HUES48 (cell line): ENCODE measurements around the gene CD151.
A peak's percentile ranks its signal among the peaks of the same experiment; 100 is the strongest.

Experiments used
- H3K27ac ChIP-seq: one replicate; pipeline ENCODE4 v1.7.0; 2013; ENCODE audit warnings: low read depth, low read length, inconsistent platforms
- H3K27me3 ChIP-seq: 2 replicates; pipeline ENCODE4 v1.6.1; 2013; ENCODE audit warnings: mild to moderate bottlenecking, low read length; ENCODE audit not compliant: control insufficient read depth, insufficient read depth
- H3K36me3 ChIP-seq: 2 replicates; pipeline ENCODE4 v1.6.1; 2013; ENCODE audit warnings: low read length; ENCODE audit not compliant: control insufficient read depth, insufficient read depth
- H3K4me1 ChIP-seq: 2 replicates; pipeline ENCODE4 v1.6.1; 2013; ENCODE audit warnings: mild to moderate bottlenecking, low read length; ENCODE audit not compliant: control insufficient read depth, insufficient read depth
- H3K4me3 ChIP-seq: 2 replicates; pipeline ENCODE4 v1.5.1; 2013; ENCODE audit warnings: mild to moderate bottlenecking, low read depth, low read length
- H3K9ac ChIP-seq: 2 replicates; pipeline ENCODE4 v1.6.1; 2013; ENCODE audit warnings: mild to moderate bottlenecking, low read depth, low read length, moderate library complexity
- H3K9me3 ChIP-seq: 2 replicates; pipeline ENCODE4 v1.6.1; 2013; ENCODE audit warnings: low read length; ENCODE audit not compliant: control insufficient read depth, insufficient read depth

CD151 gene

DNA sequence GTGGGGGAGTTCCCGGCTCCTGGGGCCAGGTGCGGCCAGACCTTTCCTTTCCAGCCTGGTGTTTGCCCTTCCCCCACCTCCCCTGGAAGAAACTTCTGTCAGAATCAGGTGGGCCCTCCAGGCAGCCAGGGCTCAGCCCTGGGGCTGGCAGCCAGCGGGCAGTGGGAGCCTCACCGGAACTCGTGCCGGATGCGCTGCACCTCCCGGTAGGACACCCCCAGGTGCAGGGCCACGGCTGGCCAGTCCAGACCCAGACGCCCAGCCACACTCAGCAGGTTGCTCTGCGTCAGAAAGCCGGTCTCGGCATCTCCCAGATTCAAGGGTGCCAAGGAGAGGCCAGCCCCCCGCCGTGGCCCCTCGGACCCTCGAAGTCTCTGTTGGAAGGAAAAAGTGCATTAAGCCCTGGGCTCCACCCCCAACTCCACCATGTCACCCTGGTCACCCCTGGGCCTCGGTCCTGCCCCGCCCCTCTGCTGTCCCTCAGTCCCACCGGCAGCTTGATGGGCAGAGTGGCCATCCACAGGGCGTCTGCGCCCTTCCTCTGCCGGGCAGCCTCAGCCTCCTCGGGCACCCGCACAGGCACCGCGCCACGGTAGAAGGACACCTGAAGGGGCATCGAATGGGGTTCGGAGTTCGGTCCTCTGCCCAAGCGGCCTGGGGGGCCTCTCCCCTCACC, 33.0 kb upstream of the CD151 start:
- H3K9ac ChIP-seq = no peak overlapping the region
- peaks cover 17% of the 10 kb centered on the region for H3K4me1 ChIP-seq
- no peak overlapping the region for H3K4me3 ChIP-seq
- H3K36me3 ChIP-seq = peaks cover 40% of the 10 kb centered on the region
- H3K9me3 ChIP-seq = no peaks in the 10 kb centered on the region
- no peaks in the 10 kb centered on the region for H3K27me3 ChIP-seq
- no peak overlapping the region for H3K27ac ChIP-seq

GRCh38 chr11:800473-800872, 32.3 kb upstream of the CD151 start:
- no peaks in the 10 kb centered on the region for H3K9me3 ChIP-seq
- H3K36me3 ChIP-seq = peaks cover 40% of the 10 kb centered on the region
- no peaks in the 10 kb centered on the region for H3K27me3 ChIP-seq
- no peak overlapping the region for H3K27ac ChIP-seq
- H3K4me3 ChIP-seq = no peak overlapping the region
- peaks cover 18% of the 10 kb centered on the region for H3K4me1 ChIP-seq
- H3K9ac ChIP-seq = no peak overlapping the region

DNA sequence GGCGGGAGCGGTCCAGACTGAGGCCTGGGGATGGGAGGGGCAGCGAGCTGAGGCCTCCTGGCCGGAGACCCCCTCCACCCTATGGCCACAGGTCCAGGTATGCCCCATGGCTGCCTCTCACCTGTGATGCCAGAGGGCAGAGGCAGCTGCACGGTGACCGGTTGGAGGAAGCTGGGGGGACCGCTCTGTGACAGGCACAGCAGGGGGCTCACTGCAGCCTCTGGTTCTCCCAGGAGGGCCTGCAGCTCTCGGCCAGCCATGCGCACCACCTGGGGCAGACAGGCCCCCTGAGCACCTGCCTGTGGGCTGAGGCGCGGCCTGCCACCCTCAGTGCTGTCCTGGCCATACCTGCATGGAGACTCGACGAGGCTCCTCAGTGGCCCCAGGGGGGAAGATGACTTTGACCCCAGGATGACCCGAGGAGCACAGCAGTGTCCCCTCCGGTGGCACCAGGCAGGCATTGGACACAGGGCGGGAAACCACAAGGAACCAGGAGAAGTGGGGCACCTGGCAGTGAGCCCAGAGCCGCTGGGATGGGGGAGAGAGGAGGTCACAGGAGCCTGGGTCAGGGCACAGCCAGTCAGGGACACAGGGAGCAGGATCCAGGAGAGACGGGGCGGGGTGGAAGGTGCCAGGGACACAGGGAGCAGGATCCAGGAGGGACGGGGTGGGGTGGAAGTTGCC, 31.5 kb upstream of the CD151 start:
- Histone ChIP-seq H3K27me3 (no peaks in the 10 kb centered on the region), H3K4me3 (no peak overlapping the region), H3K36me3 (peaks cover 40% of the 10 kb centered on the region), H3K4me1 (peaks cover 18% of the 10 kb centered on the region), H3K27ac (no peak overlapping the region), H3K9me3 (no peaks in the 10 kb centered on the region), H3K9ac (no peak overlapping the region)

DNA sequence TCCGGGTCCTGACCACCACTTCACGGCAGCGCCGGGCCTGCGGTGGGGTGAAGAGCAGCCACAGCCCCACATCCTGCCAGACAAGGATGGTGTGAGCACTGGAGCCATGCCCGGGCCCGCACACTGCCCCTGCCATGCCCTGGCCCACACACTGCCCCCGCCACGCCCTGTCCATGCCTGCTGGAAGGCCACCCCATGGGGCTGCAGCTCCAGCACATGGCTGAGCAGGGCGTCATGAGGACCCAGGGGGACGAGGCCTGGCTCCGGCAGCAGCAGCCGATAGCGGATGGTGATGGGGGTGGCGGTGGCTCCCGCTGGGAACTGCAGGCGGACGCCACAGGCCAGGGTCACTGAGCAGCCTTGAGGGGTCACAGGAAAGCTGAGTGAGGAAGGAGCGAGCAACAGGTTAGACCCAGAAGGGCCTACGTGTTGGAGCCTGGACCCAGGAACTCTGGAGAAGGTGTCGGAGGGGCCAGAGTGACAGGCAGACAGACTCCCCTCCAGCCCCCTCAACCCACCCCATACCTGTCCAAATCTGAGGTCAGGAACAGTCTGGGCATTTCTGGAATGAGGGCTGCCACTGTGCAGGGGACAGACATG, 30.6 kb upstream of the CD151 start:
- Histone ChIP-seq H3K4me1 (peaks cover 10% of the 10 kb centered on the region), H3K27me3 (no peaks in the 10 kb centered on the region), H3K9me3 (no peaks in the 10 kb centered on the region), H3K4me3 (no peak overlapping the region), H3K36me3 (peaks cover 40% of the 10 kb centered on the region), H3K9ac (no peak overlapping the region), H3K27ac (no peak overlapping the region)

DNA sequence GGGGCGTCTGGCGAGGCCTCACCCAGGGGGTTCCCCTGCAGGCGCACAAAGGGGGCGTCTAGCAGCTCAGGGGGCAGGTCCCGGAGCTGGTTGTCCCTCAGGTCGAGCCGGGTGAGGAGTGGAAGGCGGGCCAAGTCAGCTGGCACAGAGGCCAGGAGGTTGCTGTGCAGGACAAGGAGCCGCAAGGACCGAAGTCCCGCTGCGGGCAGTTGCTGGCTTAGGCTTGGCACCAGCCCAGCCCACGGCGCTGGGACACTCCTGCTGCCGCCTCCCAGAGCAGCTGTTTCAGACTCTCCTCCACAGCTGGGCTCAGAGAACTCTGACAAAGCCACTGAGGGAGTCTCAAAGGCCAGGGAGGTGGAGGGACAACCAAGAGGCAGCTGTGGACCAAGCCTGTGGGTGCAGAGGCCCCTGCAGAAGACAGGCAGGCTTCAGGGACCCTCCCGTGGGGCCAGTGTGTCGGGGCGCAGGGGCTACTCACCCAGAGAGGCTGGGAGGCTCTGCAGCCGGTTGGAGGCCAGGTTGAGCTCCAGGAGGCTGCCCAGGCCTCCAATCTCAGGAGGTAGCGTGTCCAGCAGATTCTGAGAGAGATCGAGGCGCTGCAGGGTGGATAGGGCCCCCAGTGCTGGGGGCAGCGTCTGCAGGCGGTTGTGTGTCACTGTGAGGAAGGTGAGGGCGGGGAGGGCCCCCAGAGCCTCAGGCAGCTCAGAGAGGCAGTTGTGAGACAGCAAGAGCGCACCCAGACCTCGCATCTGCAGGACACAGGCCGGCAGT, 29.9 kb upstream of the CD151 start:
- Histone ChIP-seq H3K36me3 (peaks cover 40% of the 10 kb centered on the region), H3K9me3 (no peaks in the 10 kb centered on the region), H3K27ac (no peak overlapping the region), H3K27me3 (no peaks in the 10 kb centered on the region), H3K4me1 (peaks cover 9% of the 10 kb centered on the region; the same call in 1 of the 2 replicates), H3K9ac (no peak overlapping the region), H3K4me3 (no peak overlapping the region)

DNA sequence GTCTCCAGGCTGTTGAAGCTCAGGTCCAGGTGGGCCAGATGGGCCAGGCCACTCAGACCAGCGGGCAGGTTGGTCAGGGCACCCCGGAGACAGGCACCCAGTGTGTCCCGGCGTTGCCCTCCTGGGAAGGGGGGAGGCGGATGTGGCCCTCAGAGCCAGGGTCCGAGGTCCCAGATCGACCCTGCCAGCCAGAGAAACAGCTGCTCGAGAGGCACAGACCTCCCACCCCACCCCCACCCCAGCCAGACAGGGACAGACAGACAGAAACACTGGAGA, 29.3 kb upstream of the CD151 start:
- H3K9ac ChIP-seq = no peak overlapping the region
- H3K27ac ChIP-seq = no peak overlapping the region
- peaks cover 40% of the 10 kb centered on the region for H3K36me3 ChIP-seq
- no peak overlapping the region for H3K4me3 ChIP-seq
- no peaks in the 10 kb centered on the region for H3K27me3 ChIP-seq
- peaks cover 9% of the 10 kb centered on the region; the same call in 1 of the 2 replicates for H3K4me1 ChIP-seq
- H3K9me3 ChIP-seq = no peaks in the 10 kb centered on the region

GRCh38 chr11:803770-804598, 28.8 kb upstream of the CD151 start:
- H3K36me3 ChIP-seq = peaks cover 39% of the 10 kb centered on the region
- no peak overlapping the region for H3K27ac ChIP-seq

DNA sequence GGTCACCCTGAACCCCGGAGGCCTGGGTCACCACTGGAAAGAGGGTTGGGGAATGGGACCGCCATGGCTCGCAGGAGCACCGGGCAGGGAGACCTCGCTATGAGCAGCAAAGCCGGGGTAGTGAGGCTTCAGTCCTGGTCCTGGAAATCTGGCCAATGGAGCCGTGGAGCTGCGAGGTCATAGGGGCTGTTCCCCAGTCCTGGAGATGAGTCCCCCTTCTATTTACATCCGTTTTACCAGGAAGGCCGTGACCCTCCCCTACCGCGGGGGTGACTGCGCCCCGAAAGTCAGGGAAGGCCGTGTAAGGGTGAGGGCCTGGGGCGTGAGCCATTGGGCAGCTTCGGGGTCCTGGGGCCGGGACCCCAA, 28.2 kb upstream of the CD151 start:
- peaks cover 9% of the 10 kb centered on the region; the same call in 1 of the 2 replicates for H3K4me1 ChIP-seq
- no peak overlapping the region for H3K9ac ChIP-seq
- peaks cover 33% of the 10 kb centered on the region for H3K36me3 ChIP-seq
- H3K27me3 ChIP-seq = no peaks in the 10 kb centered on the region
- H3K27ac ChIP-seq = peak overlapping the region; percentile 21
- no peaks in the 10 kb centered on the region for H3K9me3 ChIP-seq
- H3K4me3 ChIP-seq = peak overlapping the region; percentile 75

More at GRCh38 chr11:803770-804598, 28.8 kb upstream of the CD151 start:
- no peaks in the 10 kb centered on the region for H3K27me3 ChIP-seq
- peaks cover 9% of the 10 kb centered on the region; the same call in 1 of the 2 replicates for H3K4me1 ChIP-seq
- H3K4me3 ChIP-seq = peak overlapping the region; percentile 75
- H3K9me3 ChIP-seq = no peaks in the 10 kb centered on the region
- H3K9ac ChIP-seq = no peak overlapping the region

DNA sequence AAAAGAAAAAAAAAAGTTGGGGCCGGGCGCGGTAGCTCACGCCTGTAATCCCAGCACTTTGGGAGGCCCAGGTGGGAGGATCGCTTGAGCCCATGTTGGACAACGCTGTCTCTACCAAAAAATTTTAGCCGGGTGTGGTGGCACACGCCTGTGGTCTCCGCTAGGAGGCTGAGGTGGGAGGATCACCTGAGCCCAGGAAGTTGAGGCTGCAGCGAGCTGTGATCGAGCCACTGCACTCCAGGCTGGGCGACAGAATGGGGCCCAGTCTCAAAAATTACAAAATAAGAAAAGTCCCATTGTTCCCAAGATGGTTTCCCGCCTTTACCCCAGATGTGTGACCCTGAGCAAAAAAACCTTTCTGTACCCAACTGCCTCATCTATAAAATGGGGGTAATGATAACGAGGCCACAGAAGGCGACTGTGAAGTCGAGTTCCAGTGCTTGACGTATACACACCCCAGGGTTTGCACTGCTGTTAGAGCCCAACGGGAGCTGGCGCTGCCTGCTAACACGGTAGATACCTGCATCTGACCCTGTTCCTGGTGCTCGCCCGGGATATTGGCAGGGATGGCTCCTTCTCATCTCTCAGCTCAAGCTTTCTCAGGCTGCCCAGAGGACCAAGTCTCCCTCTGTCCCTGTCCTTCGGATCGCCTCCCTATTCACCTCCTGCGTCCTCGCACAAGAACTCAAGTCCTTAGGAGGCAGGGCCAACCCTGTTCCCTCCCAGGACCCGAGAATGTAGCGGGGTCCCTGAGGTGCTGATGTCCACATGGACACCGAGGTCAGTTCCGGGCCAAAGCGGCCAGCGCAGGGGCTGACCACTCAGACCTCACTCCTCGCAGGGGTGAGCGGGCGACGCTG, 24.1 kb upstream of the CD151 start:
- H3K27me3 ChIP-seq = no peaks in the 10 kb centered on the region
- peak overlapping the region; percentile 98 for H3K4me3 ChIP-seq
- H3K9ac ChIP-seq = peak overlapping the region; percentile 100
- peaks cover 29% of the 10 kb centered on the region for H3K36me3 ChIP-seq
- peaks cover 23% of the 10 kb centered on the region for H3K4me1 ChIP-seq
- peak overlapping the region; percentile 100 for H3K27ac ChIP-seq
- no peaks in the 10 kb centered on the region for H3K9me3 ChIP-seq
